Astrocyte (in vitro differentiated cells and primary cell): ENCODE data around the gene WIPF2.

Experiments used
- EZH2 ChIP-seq: IDR thresholded peaks from 2 replicates; pipeline ENCODE4 v1.6.1; 2012; ENCODE audit warnings: mild to moderate bottlenecking, low read length, inconsistent platforms; ENCODE audit not compliant: insufficient read depth
- TF ChIP-seq, protein P1 (sequence below): IDR thresholded peaks from 2 replicates; pipeline ENCODE4 v1.5.1; 2011; ENCODE audit warnings: low read depth, mild to moderate bottlenecking, inconsistent platforms, low read length, moderate library complexity; ENCODE audit not compliant: insufficient read depth

DNA sequence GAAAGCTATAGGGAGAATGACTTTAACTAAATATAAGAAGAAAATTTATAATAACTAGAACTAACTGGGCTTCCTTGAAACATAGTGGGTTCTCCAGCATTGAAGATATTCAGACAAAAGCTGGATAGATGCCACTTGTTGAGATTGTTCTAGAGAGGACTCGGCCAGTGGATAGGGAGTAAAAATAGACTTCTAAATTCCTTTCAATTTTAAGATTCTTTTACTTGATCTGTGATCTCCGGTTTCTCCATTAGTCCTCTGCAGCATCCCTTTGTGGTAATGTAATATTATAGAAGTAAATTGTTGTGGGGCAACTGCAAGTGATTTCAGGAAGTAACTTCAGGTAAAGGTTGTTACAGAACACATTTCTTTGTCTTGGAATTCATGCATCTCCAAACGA, 79.6 kb downstream of the WIPF2 start:
- TF ChIP-seq, protein P1, sequence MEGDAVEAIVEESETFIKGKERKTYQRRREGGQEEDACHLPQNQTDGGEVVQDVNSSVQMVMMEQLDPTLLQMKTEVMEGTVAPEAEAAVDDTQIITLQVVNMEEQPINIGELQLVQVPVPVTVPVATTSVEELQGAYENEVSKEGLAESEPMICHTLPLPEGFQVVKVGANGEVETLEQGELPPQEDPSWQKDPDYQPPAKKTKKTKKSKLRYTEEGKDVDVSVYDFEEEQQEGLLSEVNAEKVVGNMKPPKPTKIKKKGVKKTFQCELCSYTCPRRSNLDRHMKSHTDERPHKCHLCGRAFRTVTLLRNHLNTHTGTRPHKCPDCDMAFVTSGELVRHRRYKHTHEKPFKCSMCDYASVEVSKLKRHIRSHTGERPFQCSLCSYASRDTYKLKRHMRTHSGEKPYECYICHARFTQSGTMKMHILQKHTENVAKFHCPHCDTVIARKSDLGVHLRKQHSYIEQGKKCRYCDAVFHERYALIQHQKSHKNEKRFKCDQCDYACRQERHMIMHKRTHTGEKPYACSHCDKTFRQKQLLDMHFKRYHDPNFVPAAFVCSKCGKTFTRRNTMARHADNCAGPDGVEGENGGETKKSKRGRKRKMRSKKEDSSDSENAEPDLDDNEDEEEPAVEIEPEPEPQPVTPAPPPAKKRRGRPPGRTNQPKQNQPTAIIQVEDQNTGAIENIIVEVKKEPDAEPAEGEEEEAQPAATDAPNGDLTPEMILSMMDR = no peak
- no peak for TF ChIP-seq EZH2
